ENCODE measurements around the gene FKBP5. TPM values are rescaled to one million over a fixed set of nuclear protein-coding genes. Genes with fewer than 3 reads are reported as not detected.

The FKBP5 gene
- total RNA-seq, 1 donor from 2014 or later = 142 TPM

- H3K9me3 ChIP-seq = no peaks in the 10 kb centered on the region
- TF ChIP-seq CTCF (IDR thresholded peaks at IDR 0.05) = no peak
- peak; percentile 75 for ATAC-seq
- no peak overlapping the region for H3K4me3 ChIP-seq
- H3K27me3 ChIP-seq = no peaks in the 10 kb centered on the region
- H3K36me3 ChIP-seq = peaks cover 88% of the 10 kb centered on the region
- H3K4me1 ChIP-seq = peaks cover 57% of the 10 kb centered on the region
- DNase-seq = no peak
- intact Hi-C loops (cut with DNase I) = no loop called here
- H3K27ac ChIP-seq = peak overlapping the region; percentile 81
Measured at GRCh38 chr6:35590622-35591066, 98.1 kb downstream of the FKBP5 start.

- Histone ChIP-seq H3K4me1 (peaks cover 60% of the 10 kb centered on the region), H3K27me3 (no peaks in the 10 kb centered on the region), H3K36me3 (peaks cover 86% of the 10 kb centered on the region), H3K27ac (peak overlapping the region; percentile 81), H3K4me3 (no peak overlapping the region), H3K9me3 (no peaks in the 10 kb centered on the region)
- no peak for ATAC-seq
- DNase-seq = no peak
- intact Hi-C loops (cut with DNase I) = loop anchor here (10.0 kb wide), 1 partner anchor 85 kb away; no protein-coding TSS in a partner anchor
- no peak for TF ChIP-seq CTCF (IDR thresholded peaks at IDR 0.05)
Measured at GRCh38 chr6:35589904-35590303, 98.8 kb downstream of the FKBP5 start.

- H3K27me3 ChIP-seq = no peaks in the 10 kb centered on the region
- no peaks in the 10 kb centered on the region for H3K9me3 ChIP-seq
- ATAC-seq = no peak
- H3K27ac ChIP-seq = no peak overlapping the region
- no peak for DNase-seq
- TF ChIP-seq CTCF (IDR thresholded peaks at IDR 0.05) = no peak
- peaks cover 62% of the 10 kb centered on the region for H3K4me1 ChIP-seq
- no peak overlapping the region for H3K4me3 ChIP-seq
- intact Hi-C loops (cut with DNase I) = loop anchor here (10.0 kb wide), 1 partner anchor 86 kb away; no protein-coding TSS in a partner anchor
- peaks cover 79% of the 10 kb centered on the region for H3K36me3 ChIP-seq
Measured at GRCh38 chr6:35589201-35589739, 99.4 kb downstream of the FKBP5 start.

- ATAC-seq (peak; percentile 40), DNase-seq (no peak)
- Histone ChIP-seq H3K27me3 (no peaks in the 10 kb centered on the region), H3K9me3 (no peaks in the 10 kb centered on the region), H3K36me3 (peaks cover 72% of the 10 kb centered on the region), H3K4me3 (no peak overlapping the region), H3K4me1 (peaks cover 58% of the 10 kb centered on the region), H3K27ac (peak overlapping the region; percentile 12)
- no peak for TF ChIP-seq CTCF (IDR thresholded peaks at IDR 0.05)
- intact Hi-C loops (cut with DNase I) = loop anchor here (10.0 kb wide), 1 partner anchor 88 kb away; no protein-coding TSS in a partner anchor
Measured at GRCh38 chr6:35587167-35587566, 101.5 kb downstream of the FKBP5 start.

- H3K9me3 ChIP-seq = no peaks in the 10 kb centered on the region
- DNase-seq (no peak), ATAC-seq (no peak)
- no peak overlapping the region for H3K4me3 ChIP-seq
- peaks cover 52% of the 10 kb centered on the region for H3K4me1 ChIP-seq
- intact Hi-C loops (cut with DNase I) = loop anchor here (10.0 kb wide), 1 partner anchor 88 kb away; no protein-coding TSS in a partner anchor
- no peak for TF ChIP-seq CTCF (IDR thresholded peaks at IDR 0.05)
- no peaks in the 10 kb centered on the region for H3K27me3 ChIP-seq
- H3K36me3 ChIP-seq = peaks cover 71% of the 10 kb centered on the region
- H3K27ac ChIP-seq = peak overlapping the region; percentile 12
Measured at GRCh38 chr6:35586542-35586941, 102.2 kb downstream of the FKBP5 start.

All from upper lobe of right lung (tissue), 1 donor.